ENCODE measurements around the gene CSNK2A1. TPM values are rescaled to one million over a fixed set of nuclear protein-coding genes. Genes with fewer than 3 reads are reported as not detected.

Gene CSNK2A1
- total RNA-seq, 1 experiment from 2014 or later: 229 TPM

GRCh38 chr20:436476-436875 lies 107.1 kb downstream of the CSNK2A1 start:
- Histone ChIP-seq H3K27me3 (ENCODE audit: insufficient read depth, low read length) (peaks cover 5% of the 10 kb centered on the region; the same call in 1 of the 2 replicates), H4K91ac (ENCODE audit: insufficient read length, low read depth, low read length) (no peak overlapping the region), H2AFZ (ENCODE audit: low read length) (no peak overlapping the region), H3K14ac (ENCODE audit: insufficient read depth, low read length) (no peak overlapping the region), H2BK12ac (ENCODE audit: insufficient read length, low read depth, low read length) (no peak overlapping the region), H3K56ac (ENCODE audit: insufficient read length, low read depth, low read length) (no peak overlapping the region), H3T11ph (ENCODE audit: low read length) (no peak overlapping the region), H2BK20ac (ENCODE audit: low read depth, low read length, poor library complexity, severe bottlenecking) (no peak overlapping the region), H3K9ac (ENCODE audit: extremely low read depth, insufficient read length, low read length) (no peak overlapping the region), H4K5ac (ENCODE audit: insufficient read length, low read depth, low read length) (no peak overlapping the region), H3K27ac (ENCODE audit: insufficient read length, low read depth, low read length) (no peak overlapping the region), H4K8ac (replicated peaks; ENCODE audit: insufficient read length, low read depth, low read length) (no peak overlapping the region), H3K23ac (ENCODE audit: insufficient read length, low read depth, low read length) (no peak overlapping the region), H3K79me2 (ENCODE audit: insufficient read depth, low read length) (no peaks in the 10 kb centered on the region), H2BK5ac (ENCODE audit: insufficient read length, low read length) (no peak overlapping the region), H2AK5ac (ENCODE audit: insufficient read length, low read length) (no peak overlapping the region), H3K18ac (ENCODE audit: insufficient read length, low read depth, low read length) (no peak overlapping the region), H3K4ac (ENCODE audit: low read depth, low read length) (no peak overlapping the region), H2BK120ac (ENCODE audit: low read depth, low read length, poor library complexity, severe bottlenecking) (no peak overlapping the region), H3K4me2 (ENCODE audit: insufficient read depth, insufficient read length, low read length) (no peak overlapping the region), H3K9me3 (ENCODE audit: control insufficient read depth, low read depth, low read length) (no peaks in the 10 kb centered on the region), H4K20me1 (ENCODE audit: control insufficient read depth, insufficient read depth, insufficient read length) (no peaks in the 10 kb centered on the region), H3K4me1 (ENCODE audit: insufficient read depth, low read length) (peaks cover 3% of the 10 kb centered on the region; the same call in 1 of the 2 replicates), H3K23me2 (ENCODE audit: insufficient read length, low read depth, low read length, poor library complexity, severe bottlenecking) (no peaks in the 10 kb centered on the region), H3K79me1 (ENCODE audit: insufficient read depth, low read depth, low read length, poor library complexity, severe bottlenecking) (no peaks in the 10 kb centered on the region), H2BK15ac (ENCODE audit: low read depth, low read length) (no peak overlapping the region)
- Mint-ChIP-seq H3K4me1 (peaks cover 23 to 25% of the 10 kb centered on the region in 2 experiments), H3K36me3 (ENCODE audit: insufficient read depth in 1 of 3, low read depth in 3 of 3) (peaks cover 29 to 67% (median 59%) of the 10 kb centered on the region in 3 experiments; a peak in 6 of 7 replicates), H3K9me3 (no peaks in the 10 kb centered on the region), H3K27ac (no peak overlapping the region), H3K4me3 (no peak overlapping the region), H3K27me3 (ENCODE audit: low read depth) (peaks cover 36% of the 10 kb centered on the region)
- WGBS (ENCODE audit: extremely low coverage, insufficient read length, low lambda C conversion rate): no CpG with 5 or more reads among the region's 5 CpGs
- no peak for TF ChIP-seq CTCF (conservative IDR thresholded peaks at IDR 0.05)
- no peak for DNase-seq
